ENCODE results near the gene FBN2.

Gene FBN2

GRCh38 chr5:128262911-128263310, 275.1 kb downstream of the FBN2 start:
- no peak for ATAC-seq (ENCODE audit: low read depth)
- DNase-seq (ENCODE audit: low spot score), result no peak
- Histone ChIP-seq H3K27ac (ENCODE audit: poor library complexity, severe bottlenecking) (no peak overlapping the region), H3K4me3 (ENCODE audit: severe bottlenecking) (no peak overlapping the region), H3K36me3 (ENCODE audit: low read depth) (peaks cover 88% of the 10 kb centered on the region), H3K4me1 (ENCODE audit: insufficient read depth, poor library complexity, severe bottlenecking) (no peaks in the 10 kb centered on the region), H3K9me3 (ENCODE audit: severe bottlenecking) (no peaks in the 10 kb centered on the region), H3K27me3 (ENCODE audit: insufficient read depth, poor library complexity, severe bottlenecking) (no peaks in the 10 kb centered on the region)
- TF ChIP-seq CTCF (IDR thresholded peaks at IDR 0.05; ENCODE audit: poor library complexity, severe bottlenecking), result no peak

- no peaks in the 10 kb centered on the region for H3K9me3 ChIP-seq (ENCODE audit: severe bottlenecking)
- DNase-seq (ENCODE audit: low spot score) (no peak), ATAC-seq (ENCODE audit: low read depth) (no peak)
- H3K27me3 ChIP-seq (ENCODE audit: insufficient read depth, poor library complexity, severe bottlenecking), result no peaks in the 10 kb centered on the region
- H3K36me3 ChIP-seq (ENCODE audit: low read depth), result peaks cover 70% of the 10 kb centered on the region
- H3K27ac ChIP-seq (ENCODE audit: poor library complexity, severe bottlenecking), result no peak overlapping the region
- no peaks in the 10 kb centered on the region for H3K4me1 ChIP-seq (ENCODE audit: insufficient read depth, poor library complexity, severe bottlenecking)
- TF ChIP-seq CTCF (IDR thresholded peaks at IDR 0.05; ENCODE audit: poor library complexity, severe bottlenecking), result no peak
- H3K4me3 ChIP-seq (ENCODE audit: severe bottlenecking), result no peak overlapping the region
These were observed 278.4 kb downstream of the FBN2 start for GRCh38 chr5:128259607-128260021.

GRCh38 chr5:128258372-128258771, 279.7 kb downstream of the FBN2 start:
- Histone ChIP-seq H3K27me3 (ENCODE audit: insufficient read depth, poor library complexity, severe bottlenecking) (no peaks in the 10 kb centered on the region), H3K9me3 (ENCODE audit: severe bottlenecking) (no peaks in the 10 kb centered on the region), H3K4me3 (ENCODE audit: severe bottlenecking) (no peak overlapping the region), H3K36me3 (ENCODE audit: low read depth) (peaks cover 57% of the 10 kb centered on the region), H3K27ac (ENCODE audit: poor library complexity, severe bottlenecking) (no peak overlapping the region), H3K4me1 (ENCODE audit: insufficient read depth, poor library complexity, severe bottlenecking) (no peaks in the 10 kb centered on the region)
- no peak for TF ChIP-seq CTCF (IDR thresholded peaks at IDR 0.05; ENCODE audit: poor library complexity, severe bottlenecking)
- ATAC-seq (ENCODE audit: low read depth) (no peak), DNase-seq (ENCODE audit: low spot score) (no peak)

DNA sequence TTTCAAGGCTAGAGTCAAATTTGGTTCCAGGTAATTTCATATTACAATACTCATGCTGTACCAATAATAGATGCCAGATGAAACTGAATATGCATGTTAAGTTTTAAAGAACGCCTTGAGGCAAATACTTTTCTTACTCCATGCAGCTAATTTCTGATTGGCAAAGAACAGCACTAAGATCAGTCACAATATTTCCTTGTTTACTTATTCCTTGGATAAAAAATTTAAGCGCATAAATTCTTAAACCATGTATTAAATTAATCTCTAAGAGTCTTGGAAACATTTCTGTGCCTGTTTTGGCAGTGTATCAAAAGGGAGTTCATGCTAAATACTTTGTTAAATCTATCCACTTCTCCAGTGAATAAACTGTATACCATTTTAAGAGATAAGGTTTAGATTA, 281.0 kb downstream of the FBN2 start:
- H3K4me3 ChIP-seq (ENCODE audit: severe bottlenecking), result no peak overlapping the region

More for the DNA sequence above, 281.0 kb downstream of the FBN2 start:
- no peak overlapping the region for H3K27ac ChIP-seq (ENCODE audit: poor library complexity, severe bottlenecking)
- H3K4me1 ChIP-seq (ENCODE audit: insufficient read depth, poor library complexity, severe bottlenecking), result no peaks in the 10 kb centered on the region
- no peaks in the 10 kb centered on the region for H3K27me3 ChIP-seq (ENCODE audit: insufficient read depth, poor library complexity, severe bottlenecking)
- ATAC-seq (ENCODE audit: low read depth) (no peak), DNase-seq (ENCODE audit: low spot score) (no peak)
- peaks cover 44% of the 10 kb centered on the region for H3K36me3 ChIP-seq (ENCODE audit: low read depth)
- TF ChIP-seq CTCF (IDR thresholded peaks at IDR 0.05; ENCODE audit: poor library complexity, severe bottlenecking), result no peak
- H3K9me3 ChIP-seq (ENCODE audit: severe bottlenecking), result no peaks in the 10 kb centered on the region
